ENCODE data around the gene CCDC127. TPM values are rescaled to one million over a fixed set of nuclear protein-coding genes. Genes with fewer than 3 reads are reported as not detected.

CCDC127 gene
- total RNA-seq, 1 donor from 2014 or later, result 11.9 TPM

- no peak for DNase-seq (ENCODE audit: low read depth, low spot score)
- Mint-ChIP-seq H3K4me3 (no peak overlapping the region), H3K27ac (ENCODE audit: unreplicated experiment) (no peak overlapping the region), H3K36me3 (ENCODE audit: low read depth) (no peaks in the 10 kb centered on the region), H3K27me3 (ENCODE audit: low read depth) (peaks cover 3% of the 10 kb centered on the region), H3K4me1 (peaks cover 22% of the 10 kb centered on the region), H3K9me3 (no peaks in the 10 kb centered on the region)
- TF ChIP-seq CTCF (conservative IDR thresholded peaks at IDR 0.05), result no peak
Measured at GRCh38 chr5:192970-193831, 24.8 kb downstream of the CCDC127 start.

- no peaks in the 10 kb centered on the region for H3K36me3 Mint-ChIP-seq (ENCODE audit: low read depth)
- TF ChIP-seq CTCF (conservative IDR thresholded peaks at IDR 0.05), result no peak
- H3K4me3 Mint-ChIP-seq, result no peak overlapping the region
- H3K4me1 Mint-ChIP-seq, result peaks cover 23% of the 10 kb centered on the region
- peaks cover 3% of the 10 kb centered on the region for H3K27me3 Mint-ChIP-seq (ENCODE audit: low read depth)
- H3K9me3 Mint-ChIP-seq, result no peaks in the 10 kb centered on the region
- no peak overlapping the region for H3K27ac Mint-ChIP-seq (ENCODE audit: unreplicated experiment)
- no peak for DNase-seq (ENCODE audit: low read depth, low spot score)
Measured at GRCh38 chr5:192691-192969, 25.3 kb downstream of the CCDC127 start.

GRCh38 chr5:191949-192690, 25.8 kb downstream of the CCDC127 start:
- no peak overlapping the region for H3K27ac Mint-ChIP-seq (ENCODE audit: unreplicated experiment)
- peaks cover 18% of the 10 kb centered on the region for H3K4me1 Mint-ChIP-seq
- H3K4me3 Mint-ChIP-seq, result no peak overlapping the region
- no peaks in the 10 kb centered on the region for H3K9me3 Mint-ChIP-seq
- no peak for TF ChIP-seq CTCF (conservative IDR thresholded peaks at IDR 0.05)
- no peak for DNase-seq (ENCODE audit: low read depth, low spot score)
- H3K36me3 Mint-ChIP-seq (ENCODE audit: low read depth), result no peaks in the 10 kb centered on the region
- peaks cover 3% of the 10 kb centered on the region for H3K27me3 Mint-ChIP-seq (ENCODE audit: low read depth)

- DNase-seq (ENCODE audit: low read depth, low spot score), result no peak
Measured at GRCh38 chr5:191036-191948, 26.7 kb downstream of the CCDC127 start, which contains the start of gene LRRC14B. TSS of gene LRRC14B (plus strand) at chr5:191495. CDS start at chr5:191539, 44 bp downstream.

More at GRCh38 chr5:191036-191948, 26.7 kb downstream of the CCDC127 start, which contains the start of gene LRRC14B:
- Mint-ChIP-seq H3K36me3 (ENCODE audit: low read depth) (no peaks in the 10 kb centered on the region), H3K9me3 (no peaks in the 10 kb centered on the region), H3K4me3 (no peak within 1 kb of the TSS), H3K27ac (ENCODE audit: unreplicated experiment) (peak within 1 kb of the TSS; percentile 76), H3K27me3 (ENCODE audit: low read depth) (peaks cover 3% of the 10 kb centered on the region), H3K4me1 (peaks cover 14% of the 10 kb centered on the region)
- no peak for TF ChIP-seq CTCF (conservative IDR thresholded peaks at IDR 0.05)

All from neural crest cell (in vitro differentiated cells).